GM12891 (cell line): ENCODE results near the gene GTPBP1.

Experiments used
- DNase-seq: peaks from one replicate; pipeline ENCODE4 v3.0.0; 2011; ENCODE audit warnings: low spot score; ENCODE audit not compliant: insufficient read length
- FAIRE-seq: peaks from 2 replicates; lab custom pipeline; 2011; peaks lifted over from hg19 to GRCh38; lab: Jason Lieb, UNC
- PAX5 ChIP-seq: IDR thresholded peaks from 2 replicates; pipeline ENCODE4 v1.6.1; 2011; ENCODE audit warnings: low read length, moderate library complexity, mild to moderate bottlenecking; ENCODE audit not compliant: insufficient read depth, severe bottlenecking
- POLR2A ChIP-seq: IDR thresholded peaks from 2 replicates; pipeline ENCODE4 v1.6.1; 2011; ENCODE audit warnings: low read depth, low read length, control low read depth
- POLR2AphosphoS5 ChIP-seq: IDR thresholded peaks from 2 replicates; pipeline ENCODE4 v1.6.1; 2011; ENCODE audit warnings: low read depth, low read length, control low read depth
- POU2F2 ChIP-seq: IDR thresholded peaks from 2 replicates; pipeline ENCODE4 v1.6.1; 2011; ENCODE audit warnings: low read depth, mild to moderate bottlenecking, control low read depth, low read length, moderate library complexity
- SPI1 ChIP-seq: IDR thresholded peaks from 2 replicates; pipeline ENCODE4 v1.6.1; 2011; ENCODE audit warnings: low read depth, low read length, control low read depth
- TAF1 ChIP-seq: IDR thresholded peaks from 2 replicates; pipeline ENCODE4 v1.6.1; 2011; ENCODE audit warnings: low read depth, low read length, control low read depth

The GTPBP1 gene

DNA sequence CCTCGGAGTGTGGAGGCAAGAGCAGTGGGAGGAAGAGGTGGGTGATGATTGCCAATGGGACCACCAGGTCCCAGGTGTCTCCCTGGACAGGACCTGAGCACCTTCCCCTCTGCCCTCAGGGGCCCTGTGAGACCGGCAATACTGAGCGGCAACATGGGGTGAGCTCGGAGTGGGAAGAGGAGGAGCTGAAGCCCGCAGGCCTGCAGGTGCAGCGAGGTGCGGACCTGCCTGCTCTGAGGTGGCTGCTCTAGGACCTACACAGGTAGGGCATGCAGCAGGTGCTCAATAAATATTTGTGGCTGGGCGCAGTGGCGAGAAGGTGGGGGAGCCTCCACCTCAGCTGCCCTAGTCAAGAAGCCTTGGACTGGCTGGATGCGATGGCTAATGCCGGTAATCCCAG lies 62.3 kb downstream of the GTPBP1 start:
- FAIRE-seq (no peak), DNase-seq (no peak)
- TF ChIP-seq PAX5 (no peak), SPI1 (no peak), POLR2AphosphoS5 (no peak), POLR2A (no peak)

DNA sequence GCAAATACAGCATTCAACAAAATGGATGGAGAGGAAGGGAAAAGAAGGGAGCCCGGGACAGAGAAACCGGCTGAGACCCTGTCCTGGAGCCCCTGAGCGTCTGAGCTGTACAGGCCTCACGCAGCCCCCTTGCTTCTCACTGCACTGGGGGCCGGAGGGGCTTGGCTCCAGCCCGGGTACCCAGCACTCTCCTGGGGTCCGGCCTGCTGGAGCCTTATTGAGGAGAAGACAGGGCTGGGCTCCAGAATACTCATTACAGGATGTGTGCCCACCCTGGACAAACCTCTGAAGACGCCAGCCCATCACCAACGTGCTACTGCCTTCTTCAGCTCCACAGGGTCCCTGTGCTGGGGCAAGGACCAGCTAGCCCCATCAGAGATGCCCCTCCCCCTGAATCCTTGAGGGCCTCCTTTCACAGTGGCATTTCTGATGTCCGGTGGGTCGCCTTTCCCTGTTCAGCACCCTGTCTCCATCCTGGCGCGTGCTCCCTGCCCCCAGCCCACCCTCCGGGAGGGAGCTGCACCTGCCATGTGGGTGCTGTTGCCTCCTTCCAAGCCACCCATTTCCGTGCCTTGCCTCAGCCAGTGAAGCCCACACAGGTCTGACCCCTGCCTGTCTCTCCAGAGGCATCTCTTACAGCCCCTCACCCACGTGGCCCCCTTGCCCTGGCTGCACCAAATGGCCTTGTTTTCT lies 64.7 kb downstream of the GTPBP1 start:
- DNase-seq (no peak), FAIRE-seq (no peak)
- TF ChIP-seq PAX5 = no peak
- TF ChIP-seq POU2F2 = no peak
- no peak for TF ChIP-seq SPI1
- TF ChIP-seq POLR2A = no peak
- TF ChIP-seq POLR2AphosphoS5 = no peak
- TF ChIP-seq TAF1 = no peak

DNA sequence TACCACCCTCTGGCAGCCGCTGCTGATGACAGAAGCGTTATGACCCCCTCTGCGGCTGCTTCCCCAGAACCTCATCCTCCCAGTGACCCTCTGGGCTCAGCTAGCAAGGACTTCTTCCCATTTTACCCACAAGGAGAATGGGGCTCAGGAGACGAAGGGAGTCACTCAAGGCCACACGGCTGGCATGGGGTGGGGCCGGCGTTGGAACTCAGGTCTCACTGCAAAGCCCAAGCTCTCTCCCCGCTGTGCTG lies 66.8 kb downstream of the GTPBP1 start:
- TF ChIP-seq POLR2AphosphoS5 = no peak
- no peak for TF ChIP-seq TAF1
- no peak for TF ChIP-seq POU2F2
- no peak for TF ChIP-seq SPI1
- FAIRE-seq (no peak), DNase-seq (no peak)

DNA sequence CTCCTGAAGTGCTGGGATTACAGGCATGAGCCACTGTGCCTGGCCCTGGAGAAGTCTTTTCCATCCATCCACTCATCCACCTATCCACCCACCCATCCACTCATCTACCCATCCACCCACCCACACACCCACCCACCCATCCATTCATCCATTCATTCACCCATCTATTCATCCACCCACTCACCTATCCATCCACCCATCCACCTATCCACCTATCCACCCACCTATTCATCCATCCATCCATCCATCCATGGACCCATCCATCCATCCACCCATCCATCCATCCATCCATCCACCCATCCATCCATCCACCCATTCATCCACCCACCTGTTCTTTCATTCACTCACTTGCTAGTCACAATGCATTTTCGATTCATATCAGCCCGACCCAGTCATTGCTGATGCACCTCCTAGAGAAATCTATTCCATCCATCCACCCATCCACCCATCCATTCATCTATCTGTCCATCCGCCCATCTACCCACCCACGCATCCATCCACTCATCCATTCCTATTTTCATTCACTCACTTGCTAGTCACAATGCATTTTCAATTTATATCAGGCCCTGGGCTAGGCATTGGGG lies 67.7 kb downstream of the GTPBP1 start:
- TF ChIP-seq POU2F2 (no peak), PAX5 (no peak), TAF1 (no peak), SPI1 (no peak), POLR2AphosphoS5 (no peak), POLR2A (no peak)
- DNase-seq = no peak
- FAIRE-seq = no peak

DNA sequence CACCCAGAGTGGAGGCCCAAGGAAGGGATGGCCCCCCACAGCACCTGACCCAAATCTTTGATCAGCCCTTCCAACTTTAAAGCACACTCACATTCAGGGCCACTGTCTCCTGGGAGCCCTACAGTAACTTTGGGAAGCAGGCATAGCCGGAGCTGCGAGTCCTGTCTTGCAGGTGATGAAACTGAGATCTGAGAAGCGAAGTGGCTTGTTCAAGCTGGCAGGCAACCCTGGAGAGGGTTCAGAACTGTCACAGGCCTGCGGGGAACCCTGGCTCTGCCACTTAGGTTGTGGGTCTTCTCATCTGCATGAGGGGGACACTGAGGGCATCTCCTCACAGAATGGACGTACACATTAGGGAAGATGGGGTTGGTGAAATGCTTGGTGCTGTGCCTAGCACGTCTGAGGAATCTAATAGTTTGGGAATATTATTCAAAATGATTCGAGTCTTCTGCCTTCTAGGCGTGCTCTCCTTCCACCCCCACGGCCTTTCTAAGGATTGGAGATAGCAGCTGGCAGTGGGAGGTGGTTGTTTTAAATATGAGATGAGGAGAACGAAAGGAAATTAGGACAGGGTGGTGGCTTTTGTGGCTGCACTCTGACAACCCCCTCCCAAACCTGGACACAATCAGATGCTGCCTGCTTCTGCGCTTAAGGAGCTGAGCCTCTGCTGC lies 68.9 kb downstream of the GTPBP1 start:
- no peak for TF ChIP-seq POLR2AphosphoS5
- no peak for TF ChIP-seq SPI1
- no peak for TF ChIP-seq PAX5
- no peak for TF ChIP-seq TAF1
- TF ChIP-seq POLR2A = no peak
- no peak for TF ChIP-seq POU2F2
- FAIRE-seq = no peak
- DNase-seq = no peak

DNA sequence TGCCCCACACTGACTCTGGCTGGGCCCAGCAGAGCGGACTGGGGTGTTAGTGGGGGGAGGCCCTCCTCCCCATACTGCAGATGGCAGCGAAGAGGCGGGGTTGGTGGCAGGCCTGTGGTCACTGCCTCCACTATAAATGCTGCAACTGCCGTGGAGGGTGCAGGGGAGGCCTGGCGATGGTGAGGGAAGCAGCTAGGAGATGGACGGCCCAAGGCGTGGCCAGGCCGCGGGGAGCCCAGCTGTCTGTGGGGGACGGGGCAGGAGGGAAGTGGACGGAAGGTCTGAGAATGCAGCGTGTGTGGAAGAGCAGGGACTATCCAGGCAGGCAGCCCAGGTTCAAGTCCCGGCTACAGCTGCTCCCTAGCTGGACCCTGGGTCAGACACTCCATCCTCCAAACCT lies 69.9 kb downstream of the GTPBP1 start:
- no peak for TF ChIP-seq SPI1
- no peak for TF ChIP-seq TAF1
- TF ChIP-seq PAX5 = no peak
- no peak for TF ChIP-seq POU2F2
- no peak for TF ChIP-seq POLR2AphosphoS5
- no peak for TF ChIP-seq POLR2A
- FAIRE-seq = no peak
- no peak for DNase-seq

DNA sequence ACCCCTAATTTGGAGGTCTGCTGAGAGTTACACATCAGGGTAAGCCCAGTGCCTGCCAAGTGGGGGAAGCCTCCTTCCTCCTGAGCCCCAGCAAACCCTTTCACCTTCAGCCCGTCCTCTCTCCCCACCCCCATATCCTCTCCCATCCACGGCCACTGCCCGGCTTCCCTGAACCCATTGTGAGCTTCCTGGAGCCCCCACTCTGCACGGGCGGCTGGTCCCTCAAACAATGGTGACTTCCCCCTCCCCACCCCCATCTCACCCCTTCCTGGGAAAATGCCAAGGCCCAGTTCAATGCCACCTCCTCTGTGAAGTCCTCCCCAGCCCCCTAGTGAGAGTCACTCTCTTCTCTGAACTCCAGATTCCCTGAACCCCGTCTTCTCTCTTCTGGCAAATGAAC lies 70.3 kb downstream of the GTPBP1 start:
- FAIRE-seq (no peak), DNase-seq (no peak)
- no peak for TF ChIP-seq SPI1
- no peak for TF ChIP-seq POLR2AphosphoS5
- no peak for TF ChIP-seq POLR2A
- TF ChIP-seq POU2F2 = no peak
- TF ChIP-seq PAX5 = no peak
- TF ChIP-seq TAF1 = no peak

DNA sequence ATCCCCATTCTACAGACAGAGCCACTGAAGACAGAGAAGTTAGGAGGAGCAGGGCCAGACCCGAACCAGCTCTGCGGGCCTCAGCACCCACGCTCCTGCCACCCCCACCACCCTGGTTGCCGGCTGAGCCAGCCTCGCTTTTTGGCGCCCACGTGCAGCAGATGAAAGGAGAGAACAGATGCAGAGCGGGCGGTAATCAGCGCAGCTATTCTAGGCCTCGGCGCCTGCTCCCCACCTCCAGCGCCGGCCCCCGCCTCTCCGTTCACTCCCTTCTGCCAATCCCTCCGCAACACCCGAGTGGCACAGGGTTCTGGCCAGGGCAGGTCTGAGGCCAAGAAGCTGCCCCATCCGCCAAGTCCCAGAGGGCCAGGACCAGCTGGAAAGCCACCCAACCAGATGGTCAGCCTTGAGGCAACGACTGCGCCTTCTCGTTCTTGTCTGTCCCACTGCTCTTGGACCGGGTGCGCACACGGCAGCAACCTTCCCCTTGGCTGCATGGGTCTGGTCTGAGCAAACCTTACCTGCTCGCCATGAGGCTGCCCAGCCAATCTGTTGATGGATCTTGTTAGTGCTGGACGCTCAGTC lies 71.4 kb downstream of the GTPBP1 start:
- DNase-seq (no peak), FAIRE-seq (no peak)
- TF ChIP-seq SPI1 (no peak), POU2F2 (no peak), TAF1 (no peak), PAX5 (no peak), POLR2A (no peak), POLR2AphosphoS5 (no peak)

DNA sequence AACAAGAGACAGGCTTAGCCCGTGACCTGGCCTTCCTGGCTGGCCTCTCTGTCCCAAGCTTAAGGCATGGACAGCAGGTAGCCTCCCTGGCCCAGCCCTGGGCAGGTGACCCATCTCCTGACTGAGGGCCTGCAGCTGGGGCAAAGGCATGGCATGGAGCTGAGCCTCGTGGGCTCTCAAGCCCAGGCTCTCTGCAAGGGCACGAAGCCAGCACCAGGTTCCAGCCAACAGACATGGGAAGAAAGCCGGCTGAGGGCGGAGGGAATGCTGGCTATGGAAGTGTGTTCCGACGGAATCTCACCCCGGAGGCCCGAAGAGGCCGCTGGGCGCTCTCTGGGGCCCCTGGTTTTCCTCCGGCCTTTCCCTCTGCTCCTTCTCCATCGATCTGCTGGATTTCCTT lies 75.3 kb downstream of the GTPBP1 start:
- no peak for TF ChIP-seq TAF1
- no peak for TF ChIP-seq SPI1
- TF ChIP-seq PAX5 = no peak
- no peak for TF ChIP-seq POLR2AphosphoS5
- no peak for TF ChIP-seq POLR2A
- no peak for TF ChIP-seq POU2F2
- no peak for FAIRE-seq
- DNase-seq = no peak
